Activated CD4-positive, alpha-beta T cell treated with anti-CD3 and anti-CD28 coated beads for 1 hour (primary cell): ENCODE measurements around the gene RIMOC1.
A peak's percentile ranks its signal among the peaks of the same experiment; 100 is the strongest.
"Not testable (repeated sequence)": the region's sequence is repeated elsewhere in the genome, so short reads cannot be mapped to it uniquely, and the experiment has no call there.

Experiments
- DNase-seq: peaks from one replicate; pipeline ENCODE4 v3.0.0-alpha.2; 2020

The RIMOC1 gene

GRCh38 chr5:41892031-41892430 lies 12.1 kb upstream of the RIMOC1 start:
- no peak for DNase-seq

GRCh38 chr5:41893074-41893851 lies 10.9 kb upstream of the RIMOC1 start:
- no peak for DNase-seq

- DNase-seq = no peak
Measured at GRCh38 chr5:41896230-41896629, 7.9 kb upstream of the RIMOC1 start.

GRCh38 chr5:41903382-41903891 lies 707 bp upstream of the RIMOC1 start:
- DNase-seq = no peak

GRCh38 chr5:41906151-41906550 lies 2.0 kb downstream of the RIMOC1 start:
- no peak for DNase-seq

- no peak for DNase-seq
Measured at GRCh38 chr5:41908374-41909079, 4.4 kb downstream of the RIMOC1 start.

- no peak for DNase-seq
Measured at GRCh38 chr5:41918105-41918504, 14.0 kb downstream of the RIMOC1 start.

GRCh38 chr5:41921166-41921565 lies 17.0 kb downstream of the RIMOC1 start:
- no peak for DNase-seq

GRCh38 chr5:41921874-41922273 lies 17.7 kb downstream of the RIMOC1 start:
- no peak for DNase-seq

- no peak for DNase-seq
Measured at GRCh38 chr5:41924526-41924871, 20.4 kb downstream of the RIMOC1 start.

GRCh38 chr5:41924872-41925554 lies 20.9 kb downstream of the RIMOC1 start, which contains the start of gene FBXO4:
FBXO4 (plus strand) TSS chr5:41925281; CDS start chr5:41925310, 29 bp downstream.
- DNase-seq = peak; percentile 81

- no peak for DNase-seq
Measured at GRCh38 chr5:41925555-41925951, 21.4 kb downstream of the RIMOC1 start.

- DNase-seq = no peak
Measured at GRCh38 chr5:41927604-41928003, 23.5 kb downstream of the RIMOC1 start.

GRCh38 chr5:41929035-41929434 lies 24.9 kb downstream of the RIMOC1 start:
- DNase-seq = no peak

- no peak for DNase-seq
Measured at GRCh38 chr5:41932770-41933169, 28.6 kb downstream of the RIMOC1 start.

GRCh38 chr5:41935544-41935943 lies 31.4 kb downstream of the RIMOC1 start:
- DNase-seq = no peak

- no peak for DNase-seq
Measured at GRCh38 chr5:41940641-41941040, 36.5 kb downstream of the RIMOC1 start.

- DNase-seq = not testable (repeated sequence)
Measured at GRCh38 chr5:41945332-41945955, 41.3 kb downstream of the RIMOC1 start.

- no peak for DNase-seq
Measured at GRCh38 chr5:41951224-41951623, 47.1 kb downstream of the RIMOC1 start.
